Measurements from ENCODE around the gene SKP1.
A peak's percentile ranks its signal among the peaks of the same experiment; 100 is the strongest.

The SKP1 gene

DNA sequence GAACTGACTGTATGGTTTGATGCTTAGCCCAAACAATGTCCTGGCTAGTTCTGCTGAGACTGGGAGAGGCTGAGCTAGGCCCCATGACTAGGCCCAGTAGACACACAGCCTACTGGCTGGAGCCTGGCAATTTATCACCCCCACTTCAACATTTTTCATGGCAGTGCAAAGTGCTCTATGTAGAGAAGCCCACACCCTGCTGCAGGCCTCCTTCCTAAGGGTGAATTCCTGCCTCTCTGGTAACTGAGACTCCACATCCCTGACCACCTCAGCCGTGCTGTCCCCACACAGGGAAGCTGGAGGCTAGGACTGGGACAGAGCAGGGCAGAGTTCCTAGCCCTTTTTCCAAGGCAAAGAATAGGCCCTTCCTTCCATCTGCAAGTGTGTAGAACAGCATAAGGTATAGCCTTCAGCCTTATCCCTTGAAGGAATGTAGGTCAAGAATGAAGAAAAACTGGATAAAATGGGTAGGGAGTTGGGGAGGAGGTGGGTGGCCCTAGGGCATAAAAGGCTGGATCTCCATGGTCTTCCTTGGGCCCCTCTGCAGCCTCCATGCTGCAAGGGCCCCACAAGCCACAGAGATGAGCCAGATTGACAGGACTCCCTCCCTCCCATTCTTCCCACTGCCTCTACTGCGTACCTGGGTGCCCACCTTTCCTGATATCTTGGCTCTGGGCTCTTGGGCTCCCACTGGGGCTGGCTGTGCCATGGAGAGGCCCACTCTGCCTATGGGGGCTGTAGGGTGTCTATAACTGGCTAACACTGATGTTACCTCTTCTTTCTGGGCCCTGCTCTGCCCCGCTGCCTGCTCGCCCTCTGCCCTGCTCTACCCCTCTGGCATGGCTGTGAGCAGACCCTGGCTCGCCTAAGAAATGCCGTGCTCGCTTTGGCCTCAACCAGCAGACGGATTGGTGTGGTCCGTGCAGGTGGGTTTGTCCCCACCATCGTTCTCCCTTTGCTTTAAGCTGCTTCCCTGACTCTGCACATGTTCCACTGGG, 32.5 kb downstream of the SKP1 start:
- no peak for DNase-seq (ENCODE audit: low read depth in 2 of 2)

DNA sequence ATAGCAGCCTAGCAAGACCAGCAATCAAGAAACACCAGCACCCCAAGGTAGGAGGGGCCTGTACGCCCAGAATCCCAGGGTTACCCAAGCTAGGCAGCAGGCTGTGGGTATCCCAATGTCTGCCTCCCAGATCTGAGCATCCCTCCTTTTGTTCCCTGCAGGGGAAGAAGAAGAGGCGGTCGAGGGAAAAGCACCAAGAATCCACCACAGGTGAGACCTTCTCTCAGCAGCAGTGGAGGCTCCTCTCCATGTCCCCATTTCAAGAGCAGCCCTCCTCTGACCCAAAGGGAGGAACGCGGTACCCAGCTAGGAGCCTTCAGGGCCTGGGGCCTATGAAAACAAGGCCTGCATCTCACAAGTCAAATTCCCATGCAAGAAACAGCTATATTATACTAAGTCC, 33.3 kb downstream of the SKP1 start:
- DNase-seq (ENCODE audit: low read depth in 2 of 2), result no peak

DNA sequence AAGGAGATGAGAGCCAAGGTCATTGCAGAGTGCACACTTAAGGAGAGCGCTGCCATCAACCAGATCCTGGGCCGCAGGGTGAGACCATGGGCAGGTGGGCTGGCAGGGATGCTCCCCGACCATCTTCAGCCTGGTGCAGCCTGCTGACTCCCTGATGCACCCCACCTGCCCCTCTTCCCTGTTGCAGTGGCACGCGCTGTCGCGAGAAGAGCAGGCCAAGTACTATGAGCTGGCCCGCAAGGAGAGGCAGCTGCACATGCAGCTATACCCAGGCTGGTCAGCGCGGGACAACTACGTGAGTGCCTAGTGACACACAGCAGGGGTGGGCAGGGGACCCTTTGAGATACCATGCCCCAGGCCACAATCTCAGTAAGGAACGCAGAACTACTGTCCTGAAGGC, 33.9 kb downstream of the SKP1 start:
- no peak for DNase-seq (ENCODE audit: low read depth in 2 of 2)

DNA sequence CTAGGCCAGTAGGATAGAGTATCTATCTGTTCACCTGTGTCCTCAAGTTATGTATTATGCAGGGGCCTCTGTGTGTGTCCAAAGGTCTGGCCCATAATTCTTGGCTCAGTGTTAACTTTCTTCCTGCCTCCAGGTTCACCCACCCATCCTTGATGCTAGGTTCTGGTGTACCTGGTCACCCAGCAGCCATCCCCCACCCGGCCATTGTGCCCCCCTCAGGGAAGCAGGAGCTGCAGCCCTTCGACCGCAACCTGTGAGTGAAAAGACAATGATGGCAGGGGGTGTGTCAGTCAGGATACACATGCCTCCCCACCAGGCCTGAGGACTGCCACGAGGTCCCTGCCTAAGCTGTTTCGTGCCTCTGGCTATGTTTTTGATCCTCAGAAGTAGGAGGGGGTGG, 34.7 kb downstream of the SKP1 start:
- DNase-seq (ENCODE audit: low read depth in 2 of 2), result no peak

DNA sequence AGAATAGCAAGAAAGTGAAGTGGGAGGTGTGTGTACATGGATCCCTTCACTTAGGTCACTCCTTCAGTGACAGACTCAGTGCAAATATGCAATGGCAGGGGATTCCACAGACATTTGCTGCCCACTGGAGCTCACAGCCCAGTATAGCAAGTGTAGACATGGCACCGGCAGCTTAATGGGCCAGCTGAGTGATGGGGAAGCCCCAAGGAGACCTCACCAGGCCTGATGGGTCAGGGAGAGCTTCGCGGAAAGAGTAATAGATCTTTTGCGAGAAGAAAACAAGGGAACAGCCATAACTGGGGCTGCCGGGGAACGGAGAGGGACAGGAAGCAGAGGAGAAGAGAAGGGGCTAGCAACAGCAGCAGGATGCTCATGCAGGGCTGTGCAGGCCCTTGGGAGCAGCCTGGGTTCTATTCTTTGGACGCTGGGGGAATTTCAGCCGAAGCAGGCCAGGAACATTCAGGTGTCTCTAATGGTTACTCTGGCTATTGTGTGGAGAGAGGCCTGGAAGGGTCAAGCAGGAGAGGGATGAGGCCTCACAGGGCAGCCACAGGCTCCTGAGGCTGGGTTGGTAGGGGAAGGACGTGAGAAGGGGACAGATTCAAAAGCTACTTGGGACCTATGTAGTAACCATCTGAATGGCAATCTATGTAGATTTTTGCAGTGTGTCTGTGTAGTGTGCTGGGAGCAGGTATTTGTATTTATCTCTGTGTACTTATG, 35.3 kb downstream of the SKP1 start:
- no peak for DNase-seq (ENCODE audit: low read depth in 2 of 2)

DNA sequence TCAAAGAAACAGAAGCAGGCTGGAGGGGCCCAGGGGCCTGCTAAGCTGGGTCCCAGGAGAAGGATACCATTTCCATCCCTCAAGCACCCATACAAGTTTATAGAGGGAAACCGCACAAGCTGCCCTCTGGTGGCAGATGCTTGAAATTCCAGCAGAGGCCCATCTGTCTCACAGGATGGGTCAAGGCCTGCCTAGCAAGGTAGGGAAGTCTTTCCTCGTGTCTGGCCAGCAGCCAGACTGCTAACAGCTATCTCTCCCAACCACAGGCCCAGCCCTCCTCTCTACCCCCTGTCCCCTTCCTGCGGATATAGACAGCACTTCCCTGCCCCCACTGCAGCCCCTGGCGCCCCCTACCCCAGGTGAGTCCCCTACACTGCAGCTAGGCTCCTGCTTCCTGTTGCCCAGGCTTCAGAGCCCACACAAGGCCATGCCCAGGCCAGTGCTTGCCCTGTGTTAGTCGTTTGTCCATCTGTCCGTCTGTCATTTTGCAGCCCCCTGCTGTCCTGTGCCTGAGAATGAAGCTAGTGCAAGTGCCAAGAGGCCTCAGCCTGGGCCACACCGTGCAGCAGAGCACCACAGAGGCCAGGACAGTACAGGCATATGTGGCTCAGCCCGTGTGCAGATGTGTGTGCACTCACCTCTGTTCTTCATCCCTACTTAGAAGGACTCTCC, 36.1 kb downstream of the SKP1 start:
- DNase-seq (ENCODE audit: low read depth in 2 of 2), result peak in 1 of 2 donors; percentile 44

DNA sequence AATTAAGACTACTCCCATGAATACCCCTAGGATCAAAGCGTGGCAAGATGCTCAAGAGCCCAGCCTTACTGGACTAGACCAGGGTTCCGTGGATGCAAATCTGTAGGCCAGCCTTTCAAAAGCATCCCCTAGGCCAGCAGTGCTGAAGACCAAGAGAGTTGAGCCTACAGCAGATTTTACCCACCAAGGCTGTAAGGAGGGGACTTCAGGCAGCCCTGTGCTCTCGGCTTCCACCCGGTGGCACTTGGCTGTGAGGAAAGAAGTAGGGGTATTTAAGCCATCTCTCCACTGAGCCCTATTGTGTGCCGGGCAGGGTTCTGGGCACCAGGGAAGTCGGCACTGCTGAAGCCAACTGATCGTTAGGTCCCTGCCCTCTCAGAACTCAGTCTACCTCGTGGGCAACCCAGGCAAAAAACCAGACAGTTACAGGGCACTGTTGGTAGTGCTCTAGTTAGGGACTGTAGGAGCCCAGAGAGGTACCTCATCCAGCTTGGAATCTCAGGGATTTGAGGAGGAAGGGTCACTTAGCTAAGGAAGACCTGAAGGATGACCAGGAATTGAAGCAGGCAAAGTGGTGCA, 36.8 kb downstream of the SKP1 start:
- DNase-seq (ENCODE audit: low read depth in 2 of 2), result no peak

DNA sequence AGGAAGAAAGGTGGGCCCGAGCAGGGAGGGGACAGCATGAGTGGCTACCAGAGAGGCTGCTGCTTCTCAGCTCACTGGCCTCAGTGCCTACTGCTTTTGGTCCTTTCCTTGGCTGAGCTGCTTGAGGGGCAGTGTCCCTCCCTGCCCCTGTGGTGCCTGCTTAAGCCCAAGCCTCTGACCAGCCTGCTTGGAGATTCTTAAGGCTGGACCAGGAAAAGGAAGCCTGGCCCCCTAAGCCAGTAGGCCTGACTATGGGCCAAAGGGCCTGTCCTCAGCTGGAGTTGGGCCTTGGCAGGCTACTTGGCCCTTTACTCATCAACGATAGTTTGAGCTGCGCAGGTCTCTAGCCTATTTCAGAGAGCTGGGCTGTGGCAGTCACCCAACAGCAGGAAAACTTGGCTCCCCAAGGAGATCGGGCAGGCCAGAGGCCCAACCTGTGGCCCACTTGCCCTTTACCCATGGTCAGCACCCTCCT, 37.3 kb downstream of the SKP1 start:
- no peak for DNase-seq (ENCODE audit: low read depth in 2 of 2)

DNA sequence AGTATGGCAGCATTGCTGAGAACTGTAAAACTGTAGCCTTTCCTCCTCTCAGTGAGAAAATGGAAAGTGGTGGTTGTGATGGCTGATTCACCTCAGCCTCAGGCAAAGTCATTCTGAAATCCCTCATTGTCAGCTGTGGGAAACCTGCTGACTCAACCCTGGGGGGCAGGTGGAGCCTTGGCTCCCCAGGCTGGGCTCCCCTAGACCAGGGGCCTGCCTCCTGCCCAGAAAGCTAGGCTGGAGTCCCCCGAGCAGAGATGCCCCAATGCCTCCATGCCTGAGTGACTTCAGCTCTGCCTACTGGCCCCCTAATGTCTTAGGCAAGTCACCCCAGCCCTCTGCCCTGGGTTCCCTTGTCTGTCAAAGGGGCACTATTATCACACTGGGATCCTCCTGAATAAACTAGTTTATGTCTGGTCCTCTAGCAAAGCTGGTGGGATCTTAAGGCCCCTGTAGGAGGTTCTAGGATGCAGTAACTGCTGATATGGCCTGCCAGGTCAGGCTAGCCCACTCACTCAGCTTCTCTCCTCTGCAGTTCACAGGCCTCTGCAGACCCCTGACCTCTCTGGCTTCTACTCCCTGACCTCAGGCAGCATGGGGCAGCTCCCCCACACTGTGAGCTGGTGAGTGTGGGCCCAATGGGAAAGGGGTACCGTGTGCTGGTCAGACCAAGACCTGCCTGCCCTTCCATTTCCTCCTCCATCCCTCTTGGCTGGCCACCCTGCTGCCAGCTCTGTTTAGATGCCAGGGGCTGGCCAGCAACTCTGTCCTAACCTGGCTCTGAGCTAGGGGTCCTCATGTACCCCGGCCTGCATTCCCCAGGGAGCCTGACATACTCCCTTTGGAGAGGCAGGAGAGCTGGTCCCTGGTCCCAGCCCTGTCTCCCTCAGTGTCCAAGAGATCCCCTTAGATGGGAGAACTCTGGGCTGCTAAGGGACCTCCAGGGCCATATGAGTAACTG, 38.1 kb downstream of the SKP1 start:
- no peak for DNase-seq (ENCODE audit: low read depth in 2 of 2)

DNA sequence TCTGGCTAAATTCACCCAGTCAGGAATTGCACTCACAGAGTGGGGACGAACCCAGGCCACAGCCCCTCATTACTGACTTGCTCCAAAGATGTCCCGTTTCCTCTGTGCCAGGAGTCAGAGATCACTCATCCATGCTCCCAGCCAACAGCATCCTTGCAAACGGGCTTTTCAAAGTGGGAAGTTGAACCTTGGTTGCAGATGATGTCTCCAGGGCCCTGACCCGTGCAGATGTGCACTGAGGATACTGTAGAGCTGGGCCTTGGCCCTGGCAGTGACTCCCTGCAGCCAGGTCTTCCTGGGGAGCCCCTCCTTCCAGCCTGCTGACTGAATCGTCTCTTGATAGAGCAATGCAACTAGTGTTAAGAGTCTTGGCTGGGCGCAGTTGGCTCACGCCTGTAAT, 40.0 kb downstream of the SKP1 start:
- DNase-seq (ENCODE audit: low read depth in 2 of 2), result no peak

DNA sequence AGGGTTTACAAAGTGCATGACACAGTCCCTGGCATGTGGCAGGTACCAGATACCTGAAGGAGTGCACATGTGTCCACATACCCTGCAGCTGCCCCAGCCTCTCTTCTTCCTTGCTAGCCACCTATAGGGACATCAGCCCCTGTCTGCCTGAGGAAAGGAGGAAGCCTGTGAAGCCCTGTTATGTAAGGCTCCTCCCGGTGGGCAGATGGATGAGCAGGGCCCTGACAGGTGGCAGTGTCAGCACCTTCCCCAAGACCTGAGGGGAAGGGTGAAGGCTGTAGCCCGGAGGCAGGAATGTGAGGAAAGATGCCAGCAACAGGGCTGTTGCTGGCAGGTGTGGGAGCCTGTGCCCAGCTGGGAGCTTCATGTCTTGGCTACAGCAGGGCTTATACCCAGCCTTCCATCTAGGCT, 40.5 kb downstream of the SKP1 start:
- DNase-seq (ENCODE audit: low read depth in 2 of 2), result no peak

DNA sequence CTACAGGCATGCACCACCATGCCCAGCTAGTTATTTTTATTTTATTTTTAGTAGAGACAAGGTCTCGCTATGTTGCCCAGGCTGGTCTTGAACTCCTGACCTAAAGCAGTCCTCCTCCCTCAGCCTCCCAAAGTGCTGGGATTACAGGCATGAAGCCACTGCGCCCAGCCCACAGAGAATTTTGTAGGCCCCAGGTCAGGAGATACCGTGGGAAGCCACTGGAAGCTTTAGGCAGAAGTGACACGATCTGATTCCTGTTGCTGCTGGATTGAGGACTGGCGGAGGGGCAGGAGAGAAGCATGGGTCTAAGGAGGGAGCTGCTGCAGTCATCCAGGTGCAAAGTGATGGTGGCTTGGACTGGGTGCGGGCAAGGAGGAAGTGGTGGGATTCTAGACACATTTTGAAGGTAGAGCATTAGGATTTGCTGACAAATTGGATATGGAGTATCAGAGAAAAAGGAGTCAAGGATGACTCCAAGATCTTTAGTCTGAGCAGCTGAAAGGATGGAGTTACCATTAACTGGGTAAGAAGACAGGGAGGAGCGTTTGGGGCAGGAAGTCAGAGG, 41.6 kb downstream of the SKP1 start:
- DNase-seq (ENCODE audit: low read depth in 2 of 2), result no peak

DNA sequence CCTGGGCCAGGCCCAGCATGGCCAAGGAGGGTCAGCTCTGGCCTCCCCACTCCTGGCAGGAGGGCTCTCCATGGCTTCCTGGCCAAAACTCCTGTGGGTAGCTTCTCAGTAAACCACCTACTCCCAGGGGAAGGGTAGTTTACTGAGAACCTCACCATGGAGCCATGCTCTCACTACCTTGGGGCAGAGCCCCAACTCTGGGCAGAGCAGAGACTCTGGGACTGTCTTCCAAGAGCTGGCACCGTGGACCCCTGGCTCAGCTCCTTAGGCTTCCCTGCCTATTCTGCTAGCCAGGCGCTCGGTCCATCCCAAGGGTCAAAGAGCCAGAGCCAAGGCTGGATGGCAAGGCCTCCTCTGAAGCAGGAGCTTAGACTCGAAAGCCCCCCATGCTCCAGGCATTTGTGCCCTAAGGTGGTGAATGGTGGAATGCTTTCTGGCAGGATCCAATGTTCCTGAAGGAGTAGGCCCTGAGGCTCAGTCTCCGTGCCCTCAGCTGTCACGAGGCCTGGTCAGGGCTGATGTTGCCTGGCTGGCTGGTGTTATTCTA, 42.7 kb downstream of the SKP1 start:
- no peak for DNase-seq (ENCODE audit: low read depth in 2 of 2)

DNA sequence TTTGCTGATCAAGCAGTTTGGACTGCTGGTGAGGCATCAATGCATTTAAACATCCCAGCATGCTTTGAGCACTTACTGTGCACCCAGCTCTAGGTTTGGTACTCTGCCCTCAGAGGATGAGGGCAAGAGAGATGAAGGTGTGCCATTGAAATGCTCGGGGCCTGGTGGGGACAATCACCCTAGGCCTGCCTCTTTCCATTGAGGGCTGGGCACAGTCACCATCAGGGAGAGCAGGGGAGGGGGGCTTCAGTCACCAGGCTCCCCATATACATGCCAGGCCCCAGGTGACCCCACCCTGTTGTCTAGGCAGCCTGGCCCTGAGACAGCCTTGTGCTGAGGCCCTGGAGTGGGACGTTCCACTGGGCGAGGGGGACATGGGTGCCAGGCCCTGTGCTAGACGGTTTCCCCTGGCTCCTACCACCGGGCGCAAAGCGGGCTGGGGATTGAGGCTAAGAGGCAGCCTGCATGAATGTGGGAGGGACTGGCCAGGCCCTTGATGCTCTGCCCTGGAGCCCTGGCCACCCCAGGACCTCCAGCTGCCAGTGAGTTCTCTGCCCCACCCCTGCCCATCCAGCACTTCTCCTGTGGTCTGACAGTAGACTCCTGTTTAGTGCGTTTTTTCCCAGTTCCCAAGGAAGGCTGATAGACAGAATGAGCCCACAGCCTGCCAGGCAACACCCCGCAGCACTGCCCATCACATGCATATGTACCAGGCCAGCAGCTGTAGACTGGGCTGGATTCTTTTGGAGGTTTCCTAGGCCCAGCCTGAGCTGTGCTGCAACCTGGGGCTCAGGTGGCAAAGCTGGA, 43.4 kb downstream of the SKP1 start:
- DNase-seq (ENCODE audit: low read depth in 2 of 2), result no peak

DNA sequence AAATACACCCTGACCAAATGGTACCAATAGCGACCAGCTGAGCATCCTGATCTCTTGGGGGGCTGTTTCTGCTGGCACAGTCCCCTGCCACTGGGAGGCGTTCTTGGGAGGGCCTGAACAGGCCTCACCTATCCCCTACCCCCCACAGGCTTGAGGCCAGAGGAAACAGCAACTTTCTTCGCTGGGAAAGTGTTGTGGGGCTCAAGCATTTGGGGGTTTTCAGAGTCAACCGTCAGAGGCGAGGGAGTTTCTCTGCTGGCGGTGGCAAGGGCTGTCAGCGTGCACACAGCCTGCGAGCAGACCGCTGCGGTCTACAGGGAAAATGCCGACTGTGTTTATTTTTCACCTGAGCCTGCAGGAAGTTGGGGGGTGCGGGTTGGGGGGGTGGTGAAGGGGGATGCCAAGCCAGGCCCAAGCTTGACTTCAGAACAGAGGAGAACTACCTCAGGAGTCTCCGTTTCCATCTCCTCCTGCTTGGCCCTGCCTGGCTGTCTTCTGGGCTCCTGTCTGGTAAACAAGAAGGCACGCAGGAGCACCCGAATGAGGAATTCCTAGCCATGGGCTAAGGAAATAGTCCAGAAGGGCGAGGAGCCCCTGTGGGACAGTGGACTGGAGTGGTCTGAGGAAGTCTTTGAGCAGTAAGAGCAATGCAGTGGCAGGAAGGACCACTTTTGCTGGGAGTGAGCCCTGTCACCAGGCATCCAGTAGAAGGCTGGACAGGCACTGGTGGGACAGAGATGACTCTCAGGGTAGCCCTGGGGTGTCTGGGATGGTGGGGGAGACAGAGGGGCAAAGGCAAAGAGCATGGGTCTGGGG, 44.2 kb downstream of the SKP1 start:
- peak; percentile 62 for DNase-seq (ENCODE audit: low read depth in 2 of 2)

DNA sequence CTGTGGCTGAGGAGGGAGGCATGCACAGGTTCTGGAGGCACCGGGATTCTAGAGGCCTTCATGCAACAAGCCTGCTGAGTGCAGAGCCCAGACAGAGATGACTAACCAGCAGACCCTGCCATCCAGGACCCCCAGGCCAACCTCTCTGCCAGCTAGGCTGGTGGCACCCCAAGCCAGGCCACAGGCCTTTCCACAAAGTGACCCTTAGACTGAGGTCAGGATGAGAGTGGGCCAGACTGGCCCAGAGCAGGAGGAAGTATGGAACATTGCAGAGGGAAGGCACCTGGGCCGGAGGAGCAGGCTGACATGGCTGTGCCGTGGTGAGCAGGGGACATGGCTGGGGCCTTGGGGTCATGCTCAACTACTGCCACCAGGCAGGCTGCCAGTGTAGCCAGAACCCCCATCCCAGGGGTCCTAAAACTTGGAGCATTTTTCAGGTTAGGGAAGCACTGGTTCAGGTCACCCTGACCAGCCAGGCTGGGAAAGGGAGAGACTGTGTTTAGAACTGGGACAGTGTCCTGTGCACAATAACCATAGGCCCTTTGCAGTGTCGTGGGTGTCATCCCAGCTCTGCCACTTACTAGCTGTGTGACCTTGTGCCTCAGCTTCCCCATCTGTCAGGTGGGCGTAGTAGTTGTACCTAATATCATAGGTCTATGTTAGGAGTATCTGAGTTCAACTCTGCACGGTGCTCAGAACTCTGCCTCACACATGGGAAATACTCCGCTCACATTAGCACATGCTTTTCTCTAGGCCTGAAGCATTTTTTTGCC, 45.0 kb downstream of the SKP1 start:
- no peak for DNase-seq (ENCODE audit: low read depth in 2 of 2)

DNA sequence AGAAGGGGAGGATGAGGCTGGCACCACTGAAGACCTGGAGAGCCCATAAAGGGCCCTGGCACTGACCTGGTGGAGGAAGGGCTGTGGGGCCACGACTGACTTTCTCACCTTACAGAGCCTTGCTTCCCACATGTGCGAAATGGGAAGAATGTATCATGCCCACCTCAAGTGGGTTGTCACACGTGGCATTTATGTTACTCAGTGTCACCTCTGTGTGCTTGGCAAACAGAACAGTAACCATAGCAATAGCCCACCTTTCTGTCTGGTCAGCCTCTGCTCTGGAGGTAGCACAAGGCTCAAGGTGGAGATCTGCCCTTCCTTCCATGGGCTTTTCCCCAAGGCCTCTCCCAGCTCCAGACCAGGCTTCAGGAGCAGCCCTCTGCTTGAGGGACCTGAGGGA, 45.6 kb downstream of the SKP1 start:
- no peak for DNase-seq (ENCODE audit: low read depth in 2 of 2)
